HCT116 (cell line): ENCODE results near the gene CCDC102B. TPM values are rescaled to one million over a fixed set of nuclear protein-coding genes. Genes with fewer than 3 reads are reported as not detected.

Experiments used
- ATAC-seq: fragments of 200-7000 bp; cut with Tn5 transposase; 2 replicates; pipeline ENCODE4 v1.9.1; 2020; ENCODE audit warnings: mild to moderate bottlenecking, moderate library complexity
- BruUV-seq: library from RNA; stranded (reverse); fragments of 400-500 nt; replicated peaks from 2 replicates; lab custom pipeline; 2021; lab: Mats Ljungman, UMichigan
- CTCF ChIA-PET: fragments of 300-600 bp; sonication (Branson Sonifier 250); formaldehyde crosslinking; loops from one replicate; lab custom pipeline; 2021; ENCODE audit warnings: antibody characterized with exemption; lab: Charles Lee
- POLR2A ChIA-PET: fragments of 300-600, 350-600 bp; sonication (Branson Sonifier 250); formaldehyde crosslinking; loops from one replicate; lab custom pipeline; 2021; ENCODE audit warnings: antibody characterized with exemption; lab: Charles Lee
- RAD21 ChIA-PET, 2 experiments: fragments of 300-600 bp; sonication (Branson Sonifier 250); formaldehyde crosslinking; loops; one replicate each; lab custom pipeline; 2023; ENCODE audit warnings: low total read pairs in 2 of 2; ENCODE audit not compliant: uncharacterized antibody in 2 of 2, unreplicated experiment in 2 of 2, low non-redundant PET in 1 of 2; lab: Charles Lee
- DNase-seq: peaks from one replicate; pipeline ENCODE4 v3.0.0-alpha.2; 2010; ENCODE audit warnings: low read depth, low spot score
- H2AFZ ChIP-seq: fragments of 200-600 bp; shearing (Covaris generic), sonication (generic); 2 replicates; pipeline ENCODE4 v1.6.1; 2017; ENCODE audit warnings: low read depth, mixed run types, mixed read lengths, antibody characterized with exemption, low read length; ENCODE audit not compliant: poor library complexity, severe bottlenecking
- H3K27ac ChIP-seq: 2 replicates; pipeline ENCODE4 v1.5.1; 2012; ENCODE audit warnings: low read depth, low read length
- H3K27me3 ChIP-seq: fragments of 200-600 bp; sonication (generic); 2 replicates; pipeline ENCODE4 v1.6.1; 2016; ENCODE audit warnings: mixed run types, low read length, mixed read lengths; ENCODE audit not compliant: insufficient read depth
- H3K36me3 ChIP-seq, 2 experiments: fragments of 200-500 bp in 1 of 2; fragments of 200-600 bp in 1 of 2; sonication (Bioruptor generic) in 1 of 2; sonication (generic) in 1 of 2; 2 replicates each; pipeline versions ENCODE4 v1.5.1 to v1.6.1; 2014 to 2016; ENCODE audit warnings: low read length in 2 of 2, inconsistent platforms in 1 of 2, mixed read lengths in 1 of 2, mixed run types in 1 of 2; ENCODE audit not compliant: insufficient read depth in 2 of 2, control insufficient read depth in 1 of 2
- H3K4me1 ChIP-seq, 2 experiments: fragments of 200-600 bp in 1 of 2; sonication (generic) in 1 of 2; 2 replicates each; pipeline versions ENCODE4 v1.5.1 to v1.6.1; 2012 to 2017; ENCODE audit warnings: low read length in 2 of 2, inconsistent platforms in 1 of 2, mild to moderate bottlenecking in 1 of 2, mixed read lengths in 1 of 2, mixed run types in 1 of 2, moderate library complexity in 1 of 2; ENCODE audit not compliant: insufficient read depth in 2 of 2, control insufficient read depth in 1 of 2
- H3K4me2 ChIP-seq: fragments of 200-600 bp; sonication (generic); 2 replicates; pipeline ENCODE4 v1.6.1; 2017; ENCODE audit warnings: mixed run types, low read length, mixed read lengths
- H3K4me3 ChIP-seq, 2 experiments: fragments of 200-600 bp in 1 of 2; sonication (generic) in 1 of 2; replicated peaks in 1 of 2; 2 replicates each; pipeline ENCODE4 v1.5.1; 2011 to 2016; ENCODE audit warnings: low read length in 2 of 2, control low read depth in 1 of 2, low read depth in 1 of 2, mild to moderate bottlenecking in 1 of 2, mixed read lengths in 1 of 2, mixed run types in 1 of 2
- H3K79me2 ChIP-seq: fragments of 200-600 bp; sonication (generic); 2 replicates; pipeline ENCODE4 v1.6.1; 2017; ENCODE audit warnings: mild to moderate bottlenecking, mixed run types, low read length, moderate library complexity, mixed read lengths; ENCODE audit not compliant: insufficient read depth
- H3K9ac ChIP-seq: fragments of 200-600 bp; sonication (generic); 2 replicates; pipeline ENCODE4 v1.6.1; 2016; ENCODE audit warnings: low read length, mixed read lengths
- H3K9me2 ChIP-seq: fragments of 200-600 bp; sonication (generic), shearing (Covaris generic); 2 replicates; pipeline ENCODE4 v1.6.1; 2017; ENCODE audit warnings: mixed run types, mild to moderate bottlenecking, moderate library complexity; ENCODE audit not compliant: insufficient read depth
- H3K9me3 ChIP-seq, 2 experiments: fragments of 200-500 bp in 1 of 2; fragments of 200-600 bp in 1 of 2; sonication (Bioruptor generic) in 1 of 2; sonication (generic) in 1 of 2; 2 replicates each; pipeline ENCODE4 v1.6.1; 2014 to 2017; ENCODE audit warnings: low read length in 2 of 2, mixed read lengths in 2 of 2, inconsistent platforms in 1 of 2, low read depth in 1 of 2, mild to moderate bottlenecking in 1 of 2, mixed run types in 1 of 2, moderate library complexity in 1 of 2; ENCODE audit not compliant: control insufficient read depth in 1 of 2, insufficient read depth in 1 of 2
- H4K20me1 ChIP-seq: fragments of 200-600 bp; sonication (generic), shearing (Covaris generic); 2 replicates; pipeline ENCODE4 v1.6.1; 2017; ENCODE audit warnings: mixed run types, mild to moderate bottlenecking, moderate library complexity; ENCODE audit not compliant: insufficient read depth
- ATF3 ChIP-seq: IDR thresholded peaks from 2 replicates; pipeline ENCODE4 v1.6.1; 2012
- ELF1 ChIP-seq: IDR thresholded peaks from 2 replicates; pipeline ENCODE4 v1.6.1; 2012; ENCODE audit warnings: low read depth, borderline replicate concordance
- POLR2AphosphoS5 ChIP-seq: IDR thresholded peaks from 2 replicates; pipeline ENCODE4 v1.6.1; 2011; ENCODE audit warnings: mild to moderate bottlenecking, low read depth, low read length, moderate library complexity
- TCF7L2 ChIP-seq: IDR thresholded peaks from 2 replicates; pipeline ENCODE4 v1.7.0; 2011; ENCODE audit warnings: borderline replicate concordance, inconsistent platforms; ENCODE audit not compliant: insufficient read depth, insufficient read length; ENCODE audit errors: extremely low read depth
- intact Hi-C: fragments of 100-400 bp; cut with micrococcal nuclease; formaldehyde crosslinking; loops from 2 replicates; pipeline ENCODE4 v1.10.0; 2022
- total RNA-seq: library from RNA; stranded (reverse); gene quantifications from one replicate; pipeline ENCODE4 v1.2.1, GENCODE V29; 2021; ENCODE audit not compliant: unreplicated experiment
- TF ChIP-seq, protein P1 (sequence below): IDR thresholded peaks from 2 replicates; pipeline ENCODE4 v1.6.1; 2011; ENCODE audit warnings: mild to moderate bottlenecking, low read length, moderate library complexity; ENCODE audit not compliant: insufficient replicate concordance; ENCODE audit errors: extremely low read depth

CCDC102B gene
- total RNA-seq, 1 experiment from 2014 or later, result 1.9 TPM

DNA sequence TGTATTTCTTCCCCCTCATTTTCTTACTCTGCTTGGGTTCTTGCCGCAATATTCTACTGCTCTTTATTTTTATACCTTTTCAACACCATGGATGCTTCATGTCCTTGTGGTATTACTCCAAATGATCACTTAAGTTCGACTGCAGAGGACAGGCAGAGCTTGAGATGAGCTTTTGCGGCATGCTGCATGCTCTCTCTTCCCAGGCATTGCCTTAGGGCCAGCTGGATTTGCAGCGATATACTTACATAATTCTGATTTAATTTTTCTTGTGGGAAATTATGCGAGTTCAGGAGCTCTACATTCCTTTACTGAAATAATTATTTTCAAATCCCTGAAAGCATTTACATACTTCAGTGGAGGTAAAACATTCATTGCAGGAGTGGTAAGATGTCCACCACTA lies 288.1 kb downstream of the CCDC102B start:
- CTCF ChIA-PET, result no interaction called here
- Histone ChIP-seq H3K27me3 (no peaks in the 10 kb centered on the region), H3K27ac (no peak overlapping the region), H4K20me1 (no peaks in the 10 kb centered on the region), H3K4me1 (no peaks in the 10 kb centered on the region), H2AFZ (no peak overlapping the region), H3K9ac (no peak overlapping the region), H3K36me3 (no peaks in the 10 kb centered on the region), H3K4me3 (no peak overlapping the region), H3K4me2 (no peak overlapping the region), H3K79me2 (no peaks in the 10 kb centered on the region), H3K9me3 (no peaks in the 10 kb centered on the region), H3K9me2 (no peaks in the 10 kb centered on the region)
- TF ChIP-seq TCF7L2, result no peak
- TF ChIP-seq, protein P1, sequence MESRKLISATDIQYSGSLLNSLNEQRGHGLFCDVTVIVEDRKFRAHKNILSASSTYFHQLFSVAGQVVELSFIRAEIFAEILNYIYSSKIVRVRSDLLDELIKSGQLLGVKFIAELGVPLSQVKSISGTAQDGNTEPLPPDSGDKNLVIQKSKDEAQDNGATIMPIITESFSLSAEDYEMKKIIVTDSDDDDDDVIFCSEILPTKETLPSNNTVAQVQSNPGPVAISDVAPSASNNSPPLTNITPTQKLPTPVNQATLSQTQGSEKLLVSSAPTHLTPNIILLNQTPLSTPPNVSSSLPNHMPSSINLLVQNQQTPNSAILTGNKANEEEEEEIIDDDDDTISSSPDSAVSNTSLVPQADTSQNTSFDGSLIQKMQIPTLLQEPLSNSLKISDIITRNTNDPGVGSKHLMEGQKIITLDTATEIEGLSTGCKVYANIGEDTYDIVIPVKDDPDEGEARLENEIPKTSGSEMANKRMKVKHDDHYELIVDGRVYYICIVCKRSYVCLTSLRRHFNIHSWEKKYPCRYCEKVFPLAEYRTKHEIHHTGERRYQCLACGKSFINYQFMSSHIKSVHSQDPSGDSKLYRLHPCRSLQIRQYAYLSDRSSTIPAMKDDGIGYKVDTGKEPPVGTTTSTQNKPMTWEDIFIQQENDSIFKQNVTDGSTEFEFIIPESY, result no peak
- no peak for TF ChIP-seq ATF3
- ATAC-seq, result no peak
- RAD21 ChIA-PET, result no interaction called here
- BruUV-seq, result no TSS peak
- intact Hi-C loops, result no loop called here
- POLR2A ChIA-PET, result no interaction called here
- DNase-seq, result no peak

- no peaks in the 10 kb centered on the region for H3K79me2 ChIP-seq
- no peak overlapping the region for H3K4me2 ChIP-seq
- intact Hi-C loops, result no loop called here
- H2AFZ ChIP-seq, result no peak overlapping the region
- BruUV-seq, result no TSS peak
- no peak for ATAC-seq
- no peaks in the 10 kb centered on the region for H3K36me3 ChIP-seq
- DNase-seq, result no peak
- H4K20me1 ChIP-seq, result no peaks in the 10 kb centered on the region
- ChIA-PET CTCF (no interaction called here), RAD21 (no interaction called here), POLR2A (no interaction called here)
- H3K4me1 ChIP-seq, result no peaks in the 10 kb centered on the region
- no peaks in the 10 kb centered on the region for H3K9me3 ChIP-seq
- H3K4me3 ChIP-seq, result no peak overlapping the region
- no peak overlapping the region for H3K27ac ChIP-seq
- H3K9me2 ChIP-seq, result no peaks in the 10 kb centered on the region
- TF ChIP-seq ELF1 (no peak), ATF3 (no peak), POLR2AphosphoS5 (no peak)
- no peaks in the 10 kb centered on the region for H3K27me3 ChIP-seq
- H3K9ac ChIP-seq, result no peak overlapping the region
Measured at GRCh38 chr18:69088973-69089372, 291.1 kb downstream of the CCDC102B start.
